COR-L47 (cell line): ENCODE data around the gene POMT1.

Experiments
- DNase-seq: peaks from one replicate; lab custom pipeline; 2025; lab: John Stamatoyannopoulos, UW

POMT1 gene

DNA sequence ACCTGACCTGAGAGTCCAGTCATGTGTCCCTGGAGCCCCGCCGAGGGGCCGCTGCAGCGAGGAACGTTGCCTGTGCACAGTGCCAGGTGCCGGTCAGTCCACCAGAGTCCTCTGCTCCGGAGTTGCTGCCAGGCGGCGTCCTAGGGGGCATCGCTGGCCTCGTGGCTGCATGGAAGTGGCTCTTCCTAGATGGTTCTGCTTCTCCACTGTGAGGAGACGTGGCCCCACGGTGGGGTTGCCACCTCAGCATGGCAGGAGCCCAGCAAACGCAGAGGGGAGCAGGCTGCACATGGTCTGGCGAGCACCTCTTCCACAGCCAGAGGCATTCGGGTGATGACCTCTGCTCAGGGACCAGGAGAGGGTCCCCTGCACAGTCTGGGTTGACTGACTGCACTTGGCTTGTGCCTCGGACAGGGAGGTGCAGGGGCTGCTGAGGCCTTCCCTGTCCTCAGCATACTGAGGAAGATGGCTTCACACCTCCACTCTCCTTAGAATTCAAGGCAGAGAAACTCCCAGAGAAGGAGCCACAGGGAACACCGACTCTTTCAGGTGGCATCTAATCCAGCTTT lies 25.9 kb upstream of the POMT1 start:
- DNase-seq, result no peak

DNA sequence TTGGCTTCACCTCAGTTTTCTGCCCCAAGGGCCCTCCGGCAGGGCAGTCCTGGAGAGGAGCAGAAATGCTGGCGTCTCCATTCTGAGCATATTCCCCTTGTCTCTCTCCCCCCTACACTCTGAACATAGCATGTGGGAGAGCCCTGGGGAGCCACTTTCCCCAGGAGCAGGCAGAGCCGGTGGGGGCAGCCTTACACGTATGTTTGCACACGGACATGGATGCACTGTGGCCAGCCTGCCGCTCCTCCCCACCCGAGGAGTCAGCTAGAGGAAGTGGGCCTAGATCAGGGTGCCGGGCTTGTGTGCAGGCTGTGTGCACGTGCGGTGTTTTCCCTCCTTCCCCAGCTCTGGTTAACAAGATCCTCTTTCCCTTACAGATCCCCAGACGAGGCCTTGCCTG lies 25.4 kb upstream of the POMT1 start:
- no peak for DNase-seq

- DNase-seq, result no peak
Measured at GRCh38 chr9:131477816-131478419, 24.8 kb upstream of the POMT1 start.

DNA sequence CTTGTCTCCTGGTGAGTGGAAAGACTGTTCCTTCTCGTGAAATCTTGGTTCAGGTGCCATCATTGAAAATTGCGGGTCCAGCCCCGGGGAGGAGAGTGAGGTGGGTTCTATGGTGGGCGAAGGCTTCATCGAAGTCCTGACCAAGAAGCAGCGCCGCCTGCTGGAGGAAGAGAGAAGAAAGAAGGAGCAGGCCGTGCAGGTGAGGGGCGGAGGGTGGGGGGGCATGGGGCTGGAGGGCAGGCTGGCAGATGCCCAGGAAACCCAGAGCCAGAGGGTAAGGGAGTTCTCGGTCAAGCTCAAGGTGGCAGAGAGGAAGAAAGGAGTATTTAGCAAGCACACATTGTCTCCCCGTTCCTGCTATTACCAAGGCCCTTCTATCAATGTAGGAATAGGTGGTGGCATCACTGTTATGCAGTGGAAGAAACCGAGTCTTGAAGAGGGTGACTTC lies 24.3 kb upstream of the POMT1 start:
- DNase-seq, result no peak

GRCh38 chr9:131478911-131479310 lies 23.8 kb upstream of the POMT1 start:
- no peak for DNase-seq

DNA sequence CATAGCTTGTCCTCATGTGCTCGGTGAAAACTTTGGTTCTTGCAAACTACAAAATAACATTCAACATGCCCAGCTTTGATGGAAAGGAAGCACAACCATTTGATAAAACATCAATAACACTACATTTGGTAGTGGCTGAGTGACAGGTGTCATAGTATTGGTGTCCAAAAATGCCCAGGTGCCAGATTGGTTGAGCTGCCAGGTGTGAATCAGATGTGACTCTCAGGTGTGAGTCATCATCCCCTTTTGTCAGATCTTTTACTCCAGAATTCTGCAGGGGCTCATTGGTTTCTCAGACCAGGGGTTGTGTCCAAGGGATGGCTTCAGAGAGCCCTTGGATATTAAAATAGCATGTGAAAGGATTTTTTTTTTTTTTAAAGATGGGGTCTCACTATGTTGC lies 22.5 kb upstream of the POMT1 start:
- DNase-seq, result no peak

DNA sequence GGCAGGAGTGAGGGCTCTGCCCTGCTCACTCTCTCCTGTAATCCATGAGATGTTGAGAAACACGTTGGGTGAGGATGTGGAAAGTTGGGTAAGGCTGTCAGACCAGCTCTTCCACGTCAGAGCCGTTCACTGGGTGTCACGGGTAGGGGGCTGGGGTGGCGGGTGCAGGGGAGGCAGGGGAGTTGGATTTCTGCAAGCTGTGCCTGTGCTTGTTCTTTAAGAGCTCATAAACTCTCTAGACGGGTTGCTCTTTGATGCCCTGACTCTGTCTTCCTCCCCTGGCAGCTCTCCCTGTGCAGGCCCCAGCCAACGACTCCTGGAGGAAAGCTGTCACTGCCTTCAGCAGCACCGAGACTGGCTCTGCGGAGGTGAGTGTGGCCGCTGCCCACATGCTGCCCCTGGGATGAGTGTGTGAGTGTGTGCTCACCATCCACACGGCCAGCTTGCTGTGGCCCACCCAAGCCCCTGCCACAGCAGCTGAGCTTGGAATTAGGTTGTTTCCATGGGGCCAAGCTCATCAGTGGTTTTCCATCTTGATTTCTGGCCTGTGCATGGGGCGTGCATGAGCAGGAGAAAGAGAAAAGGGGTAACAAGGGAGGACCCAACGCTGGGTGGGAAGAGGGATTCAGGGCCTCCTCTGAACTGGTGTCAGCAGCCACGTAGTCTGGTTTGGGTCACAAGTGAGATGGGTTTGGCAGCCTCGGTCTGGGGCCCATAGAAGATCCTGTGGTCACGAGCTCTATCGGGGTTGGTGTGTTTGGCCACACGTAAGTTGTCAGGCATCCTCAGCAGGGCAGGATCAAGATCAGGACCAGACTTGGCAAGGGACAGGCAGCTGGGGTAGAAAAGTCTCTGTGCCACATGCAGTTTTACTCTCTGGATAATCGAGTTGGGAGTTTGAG lies 21.0 kb upstream of the POMT1 start:
- no peak for DNase-seq

- DNase-seq, result no peak
Measured at GRCh38 chr9:131482343-131483006, 20.2 kb upstream of the POMT1 start.

GRCh38 chr9:131483319-131484050 lies 19.2 kb upstream of the POMT1 start:
- DNase-seq, result no peak

GRCh38 chr9:131484051-131484445 lies 18.7 kb upstream of the POMT1 start:
- DNase-seq, result no peak

GRCh38 chr9:131484560-131485185 lies 18.0 kb upstream of the POMT1 start:
- DNase-seq, result no peak

DNA sequence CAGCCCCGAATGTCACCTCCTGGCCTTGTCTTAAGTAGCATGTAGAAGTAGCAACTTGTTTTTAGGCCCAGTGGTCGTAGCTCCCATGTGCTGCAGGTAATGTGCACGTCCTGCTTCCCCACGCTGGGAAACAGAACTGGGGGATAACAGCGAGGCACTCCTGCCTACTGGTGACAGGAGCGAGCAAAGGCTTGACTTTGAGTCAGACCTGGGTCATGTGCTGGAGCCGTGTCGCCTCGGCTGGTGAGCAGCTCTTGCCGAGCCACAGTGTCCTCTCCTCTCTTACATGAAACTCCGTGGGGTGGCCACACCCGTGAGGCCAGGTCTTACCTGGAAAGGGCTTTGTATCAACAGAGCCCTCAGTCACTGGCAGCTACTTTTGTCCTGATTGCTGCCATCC lies 17.5 kb upstream of the POMT1 start:
- DNase-seq, result no peak

GRCh38 chr9:131485728-131486422 lies 16.8 kb upstream of the POMT1 start:
- DNase-seq, result no peak

DNA sequence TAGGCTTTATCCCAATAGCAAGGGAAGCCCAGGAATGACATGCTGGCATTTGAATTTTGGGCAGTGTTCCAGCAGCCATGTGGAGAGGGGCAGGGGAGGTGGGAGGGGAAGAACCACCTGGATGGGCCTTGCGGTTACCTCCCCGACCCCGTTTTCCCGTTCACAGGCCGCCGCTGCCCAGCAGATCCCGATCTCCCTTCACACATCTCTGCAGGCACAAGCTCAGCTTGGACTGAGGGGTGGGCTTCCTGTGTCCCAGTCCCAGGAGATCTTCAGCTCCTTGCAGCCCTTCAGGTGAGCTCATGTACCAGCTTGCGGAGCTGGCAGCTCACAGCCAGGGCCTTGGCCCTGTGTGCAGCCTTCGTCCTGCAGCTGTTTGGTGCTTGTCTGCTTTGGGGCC lies 15.7 kb upstream of the POMT1 start:
- DNase-seq, result no peak

GRCh38 chr9:131487621-131488031 lies 15.1 kb upstream of the POMT1 start:
- no peak for DNase-seq

GRCh38 chr9:131490514-131490913 lies 12.2 kb upstream of the POMT1 start:
- DNase-seq, result no peak

DNA sequence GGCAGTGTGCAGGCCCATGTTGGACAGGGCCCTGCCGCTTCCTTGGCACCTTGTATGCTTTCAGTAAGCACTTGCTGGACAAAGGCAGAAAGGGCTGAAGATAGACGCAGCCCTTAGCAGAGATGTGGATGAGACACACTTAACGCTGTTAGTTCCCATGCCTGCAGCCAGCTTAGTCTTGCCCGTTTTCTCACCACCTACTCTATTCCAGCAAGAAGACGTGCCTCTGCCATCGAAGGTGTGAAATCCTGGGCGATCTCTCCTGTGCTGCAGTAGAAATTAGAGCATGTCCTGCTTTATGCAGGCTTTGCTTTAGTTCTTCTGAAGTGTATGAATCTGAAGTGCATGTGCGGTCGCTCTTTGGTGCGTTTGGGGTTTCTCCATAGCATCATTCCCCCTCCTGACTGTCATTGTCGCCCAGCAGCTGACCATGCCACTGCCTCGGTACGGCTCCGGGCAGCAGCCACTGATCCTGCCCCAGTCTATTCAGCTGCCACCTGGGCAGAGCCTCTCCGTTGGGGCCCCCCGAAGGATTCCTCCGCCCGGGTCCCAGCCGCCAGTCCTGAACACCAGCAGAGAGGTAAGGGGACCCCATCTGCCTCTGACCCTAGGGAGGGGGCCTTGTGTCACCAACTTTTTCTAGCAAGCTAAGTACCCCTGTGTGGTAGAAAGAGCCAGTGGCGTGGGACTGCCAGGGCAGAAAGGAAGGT lies 11.6 kb upstream of the POMT1 start:
- no peak for DNase-seq

DNA sequence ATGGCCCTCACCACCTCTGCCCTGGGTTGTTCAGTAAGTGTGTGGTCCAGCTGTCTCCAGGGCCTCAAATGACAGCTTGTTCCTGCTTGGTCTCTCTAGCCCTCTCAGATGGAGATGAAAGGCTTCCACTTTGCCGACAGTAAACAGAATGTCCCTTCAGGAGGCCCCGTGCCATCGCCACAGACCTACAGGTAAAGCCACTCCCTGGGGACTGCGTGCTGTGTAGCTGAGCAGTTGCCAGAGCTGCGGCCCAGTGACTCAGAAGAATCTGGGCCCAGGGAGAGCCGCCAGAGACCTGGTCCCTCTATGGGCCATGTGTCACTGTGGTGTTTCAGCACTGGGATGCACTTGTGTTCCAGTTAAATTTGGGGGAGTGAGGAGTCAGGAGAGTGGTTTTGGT lies 10.6 kb upstream of the POMT1 start:
- DNase-seq, result no peak

- no peak for DNase-seq
Measured at GRCh38 chr9:131494296-131494870, 8.3 kb upstream of the POMT1 start.

DNA sequence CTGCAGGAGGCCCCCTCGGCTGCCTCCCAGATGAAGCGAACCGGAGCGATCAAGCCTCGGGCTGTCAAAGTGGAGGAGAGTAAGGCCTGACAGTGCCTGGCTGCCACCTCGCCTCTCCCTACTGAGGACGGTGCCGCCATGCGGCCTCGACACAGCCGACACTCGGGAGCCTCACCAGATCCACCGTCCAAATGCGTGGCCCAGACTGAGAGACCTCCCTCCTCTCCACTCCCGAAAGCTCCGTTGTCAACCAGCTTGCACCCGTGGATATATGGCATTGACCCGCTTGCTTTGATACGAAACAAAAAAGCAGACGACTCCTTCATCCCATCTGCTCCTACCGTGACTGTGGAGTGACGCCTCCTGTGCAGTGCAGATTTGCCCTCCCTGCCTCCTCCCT lies 6.9 kb upstream of the POMT1 start:
- DNase-seq, result no peak
